Stomach (tissue), 9 donors: Measurements from ENCODE around the gene RASSF3. TPM values are rescaled to one million over a fixed set of nuclear protein-coding genes. Genes with fewer than 3 reads are reported as not detected.
"Not testable (repeated sequence)": the region's sequence is repeated elsewhere in the genome, so short reads cannot be mapped to it uniquely, and the experiment has no call there.

Source experiments
- DNase-seq, 2 donors: peaks; one replicate each; pipeline versions ENCODE4 v3.0.0 to v3.0.0-alpha.2; 2013 to 2019
- H3K27ac ChIP-seq, 5 donors: fragments of 200-600 bp in 4 of 5; sonication (generic) in 4 of 5; one replicate each; pipeline ENCODE4 v1.5.1; 2013 to 2019; ENCODE audit warnings: mild to moderate bottlenecking in 1 of 5, moderate library complexity in 1 of 5
- H3K27me3 ChIP-seq, 3 donors: fragments of 200-600 bp; sonication (generic); one replicate each; pipeline ENCODE4 v1.5.1; 2017 to 2019; ENCODE audit warnings: mixed run types in 1 of 3
- H3K36me3 ChIP-seq, 4 donors: fragments of 200-600 bp; sonication (generic); 1 replicate in 3 of 4; 2 replicates in 1 of 4; pipeline ENCODE4 v1.5.1; 2016 to 2019
- H3K4me1 ChIP-seq, 4 donors: fragments of 200-600 bp; sonication (generic); one replicate each; pipeline ENCODE4 v1.5.1; 2016 to 2019
- H3K4me3 ChIP-seq, 4 donors: fragments of 200-600 bp; sonication (generic) in 3 of 4; one replicate each; pipeline ENCODE4 v1.5.1; 2016 to 2019; ENCODE audit warnings: mild to moderate bottlenecking in 1 of 4
- H3K9me3 ChIP-seq, 4 donors: fragments of 200-600 bp; sonication (generic); one replicate each; pipeline ENCODE4 v1.5.1; 2016 to 2019
- EP300 ChIP-seq: sonication (generic); formaldehyde crosslinking; IDR thresholded peaks from one replicate; pipeline ENCODE4 v1.6.1; 2017; ENCODE audit warnings: antibody characterized with exemption
- POLR2A ChIP-seq, 4 donors: fragments of 450-650 bp; IDR thresholded peaks; one replicate each; pipeline ENCODE4 v1.6.1; 2016; ENCODE audit warnings: antibody characterized with exemption in 4 of 4, control low read depth in 2 of 4, mild to moderate bottlenecking in 1 of 4, moderate library complexity in 1 of 4
- POLR2AphosphoS5 ChIP-seq, 3 donors: sonication (generic); formaldehyde crosslinking; IDR thresholded peaks; one replicate each; pipeline ENCODE4 v1.6.1; 2016; ENCODE audit warnings: antibody characterized with exemption in 3 of 3
- WGBS, 5 donors: extraction: QIAGEN DNeasy Blood & Tissue Kit in 3 of 5; methylation state at CpG; one replicate each; pipeline versions ENCODE4 v1.1.5 to v1.1.7; 2013 to 2018; 5-methylcytosine and 5-hydroxymethylcytosine counted together
- intact Hi-C: fragments of 100-400 bp; cut with DNase I; formaldehyde crosslinking; loops from one replicate; pipeline ENCODE4 v1.15.1; 2023; ENCODE audit warnings: low total_unique reads
- polyA plus RNA-seq, 3 donors: library from polyadenylated mRNA; stranded (reverse); fragments of 200-250 nt; gene quantifications; one replicate each; pipeline ENCODE4 v1.2.3, GENCODE V29; 2013
- total RNA-seq, 5 donors: library from RNA; depleted of rRNA; stranded (reverse); fragments of >200 nt; gene quantifications; one replicate each; pipeline versions ENCODE4 v1.1.0 to v1.2.3, GENCODE V29; 2014 to 2016
- TF ChIP-seq, protein P1 (sequence below), 7 experiments: fragments of 450-650 bp in 4 of 7; fragments of 200-600 bp in 3 of 7; sonication (generic) in 3 of 7; IDR thresholded peaks; one replicate each; pipeline ENCODE4 v1.5.1; 2016 to 2019; ENCODE audit warnings: antibody characterized with exemption in 7 of 7, control low read depth in 2 of 7, mild to moderate bottlenecking in 1 of 7
- donor health status: healthy with polysubstance abuse.
- donor health status: Bipolar disorder and iron deficiency.
- donor health status: healthy.

The RASSF3 gene
- total and polyA plus RNA-seq, 8 donors = 29.3 to 109 (median 54.8) TPM

DNA sequence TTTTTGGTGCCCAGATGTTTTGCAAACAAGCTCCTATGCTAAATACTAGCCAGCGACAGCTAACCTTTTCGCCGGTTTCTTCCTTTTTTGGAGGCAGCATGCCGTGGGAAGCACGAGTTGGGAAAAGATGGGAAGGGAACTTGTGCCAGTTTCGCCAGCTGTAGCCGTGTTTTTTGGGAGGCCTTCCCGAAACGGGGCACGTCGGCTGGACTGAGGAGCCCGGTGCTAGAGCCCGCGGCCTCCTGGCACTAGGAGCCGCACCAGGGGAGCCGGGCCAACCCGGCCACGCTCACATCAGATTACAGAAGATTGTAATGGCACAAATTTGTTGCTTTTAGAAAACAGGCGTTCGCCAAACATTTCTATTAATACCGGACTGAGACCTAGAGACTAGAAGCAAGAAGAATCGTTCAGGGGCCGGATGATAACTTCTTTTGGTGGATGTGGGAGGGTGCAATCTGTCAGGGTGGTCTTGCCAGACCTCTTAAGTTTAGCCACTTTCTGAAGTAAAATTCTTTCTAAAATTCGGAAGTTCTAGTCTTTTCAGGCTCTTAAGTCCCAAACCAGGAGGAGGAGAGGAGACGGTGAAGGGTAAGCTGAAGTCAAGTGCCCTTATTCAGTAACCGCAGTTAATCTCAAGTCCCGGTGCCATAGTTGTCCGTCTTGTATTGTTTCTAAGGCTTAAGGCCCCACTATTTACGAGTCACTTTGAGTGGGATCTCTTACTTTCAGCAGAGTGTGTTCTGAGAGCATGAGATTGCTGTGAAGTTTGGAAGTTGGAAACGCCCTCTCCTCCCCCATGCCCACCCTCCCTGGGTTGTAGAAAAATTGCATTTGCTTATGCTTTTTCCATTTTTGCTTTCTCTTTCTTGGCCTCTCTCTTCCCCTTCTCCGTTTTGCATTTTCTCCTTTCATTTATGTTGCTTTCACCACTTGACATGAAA is 1.3 kb downstream of the RASSF3 start:
- H3K9me3 ChIP-seq = no peaks in the 10 kb centered on the region
- DNase-seq = peak; percentile 61 to 64
- peak overlapping the region; percentile 93 to 99 (median 97) for H3K27ac ChIP-seq
- intact Hi-C loops = loop anchor here (10.0 kb wide), 1 partner anchor 63 kb away; no protein-coding TSS in a partner anchor
- H3K4me3 ChIP-seq = peak overlapping the region; percentile 81 to 97 (median 92)
- 1 to 3% (median 1%) methylated on average over 31 of the region's 31 CpGs for WGBS, 5 donors
- H3K36me3 ChIP-seq = no peaks in the 10 kb centered on the region
- TF ChIP-seq POLR2A (IDR thresholded peaks at IDR 0.05) (no peak), EP300 (no peak), POLR2AphosphoS5 (IDR thresholded peaks at IDR 0.05) (peak in 1 of 3 donors; percentile 55)
- TF ChIP-seq, protein P1, sequence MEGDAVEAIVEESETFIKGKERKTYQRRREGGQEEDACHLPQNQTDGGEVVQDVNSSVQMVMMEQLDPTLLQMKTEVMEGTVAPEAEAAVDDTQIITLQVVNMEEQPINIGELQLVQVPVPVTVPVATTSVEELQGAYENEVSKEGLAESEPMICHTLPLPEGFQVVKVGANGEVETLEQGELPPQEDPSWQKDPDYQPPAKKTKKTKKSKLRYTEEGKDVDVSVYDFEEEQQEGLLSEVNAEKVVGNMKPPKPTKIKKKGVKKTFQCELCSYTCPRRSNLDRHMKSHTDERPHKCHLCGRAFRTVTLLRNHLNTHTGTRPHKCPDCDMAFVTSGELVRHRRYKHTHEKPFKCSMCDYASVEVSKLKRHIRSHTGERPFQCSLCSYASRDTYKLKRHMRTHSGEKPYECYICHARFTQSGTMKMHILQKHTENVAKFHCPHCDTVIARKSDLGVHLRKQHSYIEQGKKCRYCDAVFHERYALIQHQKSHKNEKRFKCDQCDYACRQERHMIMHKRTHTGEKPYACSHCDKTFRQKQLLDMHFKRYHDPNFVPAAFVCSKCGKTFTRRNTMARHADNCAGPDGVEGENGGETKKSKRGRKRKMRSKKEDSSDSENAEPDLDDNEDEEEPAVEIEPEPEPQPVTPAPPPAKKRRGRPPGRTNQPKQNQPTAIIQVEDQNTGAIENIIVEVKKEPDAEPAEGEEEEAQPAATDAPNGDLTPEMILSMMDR (IDR thresholded peaks at IDR 0.05) = no peak
- no peaks in the 10 kb centered on the region for H3K27me3 ChIP-seq
- peaks cover 11 to 66% (median 39%) of the 10 kb centered on the region in 4 donors for H3K4me1 ChIP-seq

DNA sequence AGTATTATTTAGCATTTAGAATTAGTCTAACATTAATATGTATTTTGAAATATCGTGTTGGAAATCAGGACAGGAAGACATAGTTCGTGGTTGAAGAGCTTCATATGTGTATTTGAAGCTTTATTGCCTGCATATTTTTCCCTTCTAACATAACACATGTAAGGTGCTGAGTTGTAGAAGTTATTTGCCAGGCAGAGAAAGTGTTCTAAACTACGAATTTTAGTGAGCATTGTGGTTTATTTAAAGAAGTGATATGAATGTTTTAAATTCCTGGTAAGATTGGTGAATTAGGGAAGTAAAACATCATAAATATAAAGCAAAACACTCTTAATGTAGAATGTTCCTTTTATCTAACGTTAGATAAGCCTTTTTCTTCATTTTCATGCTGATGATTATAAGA is 2.5 kb downstream of the RASSF3 start:
- Histone ChIP-seq H3K4me1 (peaks cover 12 to 78% (median 49%) of the 10 kb centered on the region in 4 donors), H3K27ac (peak overlapping the region in 4 of 5 donors; percentile 93 to 97 (median 96)), H3K9me3 (no peaks in the 10 kb centered on the region), H3K36me3 (no peaks in the 10 kb centered on the region), H3K27me3 (no peaks in the 10 kb centered on the region), H3K4me3 (peak overlapping the region; percentile 81 to 97 (median 92))
- no peak for TF ChIP-seq POLR2AphosphoS5 (IDR thresholded peaks at IDR 0.05)
- TF ChIP-seq, protein P1 (IDR thresholded peaks at IDR 0.05) = no peak
- no peak for TF ChIP-seq POLR2A (IDR thresholded peaks at IDR 0.05)
- TF ChIP-seq EP300 = no peak
- no peak for DNase-seq
- intact Hi-C loops = loop anchor here (10.0 kb wide), 1 partner anchor 62 kb away; no protein-coding TSS in a partner anchor
- 14 to 37% (median 18%) methylated on average over 4 of the region's 4 CpGs for WGBS, 5 donors

DNA sequence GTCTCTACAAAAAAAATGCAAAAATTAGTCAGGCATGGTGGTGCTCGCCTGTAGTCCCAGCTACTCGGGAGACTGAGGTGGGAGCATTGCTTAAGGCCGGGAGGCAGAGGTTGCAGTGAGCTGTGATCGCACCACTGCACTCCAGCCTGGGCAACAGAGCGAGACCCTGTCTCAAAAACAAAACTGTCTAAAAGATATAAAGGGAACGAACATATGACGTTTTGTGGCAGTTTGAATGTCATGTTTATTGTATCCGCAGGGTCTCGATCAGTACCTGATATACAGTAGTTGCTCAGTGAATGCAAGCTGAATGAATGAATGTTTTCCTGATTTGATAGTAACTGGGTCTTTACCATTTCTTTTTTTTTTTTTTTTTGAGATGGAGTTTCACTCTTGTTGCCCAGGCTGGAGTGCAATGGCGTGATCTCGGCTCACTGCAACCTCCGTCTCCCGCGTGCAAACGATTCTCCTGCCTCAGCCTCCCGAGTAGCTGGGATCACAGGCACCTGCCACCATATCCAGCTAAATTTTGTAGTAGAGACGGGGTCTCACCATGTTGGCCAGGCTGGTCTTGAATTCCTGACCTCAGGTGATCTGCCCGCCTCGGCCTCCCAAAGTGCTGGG is 3.6 kb downstream of the RASSF3 start:
- 83 to 96% (median 93%) methylated on average over 19 of the region's 19 CpGs for WGBS, 5 donors
- not testable (repeated sequence) for H3K36me3 ChIP-seq, H3K27me3 ChIP-seq, H3K4me3 ChIP-seq, DNase-seq, H3K9me3 ChIP-seq
- intact Hi-C loops = loop anchor here (10.0 kb wide), 1 partner anchor 61 kb away; no protein-coding TSS in a partner anchor
- H3K27ac ChIP-seq = peak overlapping the region in 3 of 5 donors; percentile 93 to 97 (median 96)
- H3K4me1 ChIP-seq = peaks cover 23 to 80% (median 55%) of the 10 kb centered on the region in 4 donors

DNA sequence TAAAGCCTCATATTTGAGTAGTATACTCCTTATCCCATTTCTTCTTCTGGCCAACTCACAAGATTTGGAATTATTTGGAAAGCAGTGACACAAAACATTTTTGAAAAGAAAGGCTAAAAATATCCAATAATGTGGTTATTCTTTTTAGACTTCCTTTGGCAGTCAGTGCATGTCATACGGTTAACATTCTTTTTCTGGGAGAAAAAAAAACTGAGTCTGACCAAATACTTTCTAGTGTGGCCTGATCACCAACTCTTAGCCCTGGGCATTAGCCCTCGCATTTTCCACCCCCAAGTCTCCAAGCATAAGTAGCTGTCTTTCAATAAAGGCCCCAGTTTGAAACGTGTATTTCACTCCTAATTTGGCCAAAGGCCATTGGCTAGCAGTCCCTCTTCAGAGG is 5.9 kb downstream of the RASSF3 start:
- intact Hi-C loops = loop anchor here (10.0 kb wide), 1 partner anchor 59 kb away; no protein-coding TSS in a partner anchor
- Histone ChIP-seq H3K27me3 (no peaks in the 10 kb centered on the region), H3K36me3 (no peaks in the 10 kb centered on the region), H3K27ac (peak overlapping the region in 4 of 5 donors; percentile 30 to 72 (median 56)), H3K4me3 (no peak overlapping the region), H3K9me3 (no peaks in the 10 kb centered on the region), H3K4me1 (peaks cover 30 to 95% (median 67%) of the 10 kb centered on the region in 4 donors)
- 30 to 38% (median 33%) methylated on average over 3 of the region's 3 CpGs for WGBS, 5 donors
- TF ChIP-seq POLR2A (IDR thresholded peaks at IDR 0.05) (no peak), EP300 (no peak), POLR2AphosphoS5 (IDR thresholded peaks at IDR 0.05) (no peak)
- TF ChIP-seq, protein P1 (IDR thresholded peaks at IDR 0.05) = no peak
- DNase-seq = peak in 1 of 2 donors; percentile 53
